NCI-H1436 (cell line): Measurements from ENCODE around the gene BMP2K.

ENCODE experiments used
- DNase-seq: peaks from one replicate; lab custom pipeline; 2025; lab: John Stamatoyannopoulos, UW

Gene BMP2K

DNA sequence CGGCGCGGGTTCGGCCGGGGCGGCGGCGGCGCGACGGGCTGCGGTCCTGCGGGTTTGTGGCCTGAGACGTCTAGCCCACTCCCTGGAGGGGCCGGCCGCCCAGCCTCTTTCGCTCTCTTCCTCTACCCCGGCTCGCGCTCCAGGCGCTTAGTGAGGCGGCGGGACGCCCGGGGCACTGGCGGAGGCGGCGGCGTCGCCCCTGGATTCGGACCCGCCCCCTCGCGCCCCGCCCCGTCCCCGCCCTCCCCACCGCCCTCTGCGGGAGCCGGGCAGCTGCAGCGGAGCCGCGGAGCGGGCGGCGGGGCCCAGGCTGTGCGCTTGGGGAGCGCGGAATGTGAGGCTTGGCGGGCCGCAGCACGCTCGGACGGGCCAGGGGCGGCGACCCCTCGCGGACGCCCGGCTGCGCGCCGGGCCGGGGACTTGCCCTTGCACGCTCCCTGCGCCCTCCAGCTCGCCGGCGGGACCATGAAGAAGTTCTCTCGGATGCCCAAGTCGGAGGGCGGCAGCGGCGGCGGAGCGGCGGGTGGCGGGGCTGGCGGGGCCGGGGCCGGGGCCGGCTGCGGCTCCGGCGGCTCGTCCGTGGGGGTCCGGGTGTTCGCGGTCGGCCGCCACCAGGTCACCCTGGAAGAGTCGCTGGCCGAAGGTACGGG lies at the start of gene BMP2K:
BMP2K (plus strand) TSS at position 272 of the 650 bp plus-strand sequence; CDS start at position 466, 194 bp downstream.
- DNase-seq = peak; percentile 76

- DNase-seq = no peak
These were observed 49.6 kb upstream of the BMP2K start for GRCh38 chr4:78726546-78726945.

DNA sequence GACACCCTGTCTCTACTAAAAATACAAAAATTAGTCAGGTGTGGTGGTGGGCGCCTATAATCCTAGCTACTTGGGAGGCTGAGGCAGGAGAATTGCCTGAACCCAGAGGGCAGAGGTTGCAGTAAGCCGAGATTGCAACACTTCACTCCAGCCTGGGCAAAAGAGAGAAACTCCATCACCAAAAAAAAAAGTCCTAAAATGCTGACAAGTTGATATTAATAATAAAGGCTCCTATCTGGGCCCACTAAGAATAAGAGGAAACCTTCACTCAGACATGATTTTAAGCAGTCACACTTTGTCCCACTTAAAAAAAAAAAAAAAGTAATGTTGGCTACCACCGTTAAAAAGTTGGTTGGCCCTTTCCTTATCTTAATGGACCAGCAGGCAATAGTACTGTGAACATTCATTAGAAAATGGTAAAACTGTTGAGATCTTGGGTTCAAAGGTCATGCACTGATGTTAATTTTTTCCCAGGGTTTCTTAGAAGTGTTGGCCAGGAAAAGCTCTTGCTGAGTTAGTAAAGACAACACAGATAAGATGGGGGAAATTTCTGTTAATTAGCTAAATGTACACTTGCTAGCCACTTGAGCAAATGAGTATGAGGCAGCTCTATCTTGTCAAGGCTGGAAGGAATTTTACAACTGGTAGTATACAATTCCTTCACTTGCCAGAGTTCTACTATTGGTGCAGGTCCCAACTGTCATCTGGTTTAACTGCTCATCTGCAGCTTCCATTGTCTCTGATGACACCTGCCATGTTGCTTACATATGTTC lies 43.6 kb upstream of the BMP2K start:
- no peak for DNase-seq

DNA sequence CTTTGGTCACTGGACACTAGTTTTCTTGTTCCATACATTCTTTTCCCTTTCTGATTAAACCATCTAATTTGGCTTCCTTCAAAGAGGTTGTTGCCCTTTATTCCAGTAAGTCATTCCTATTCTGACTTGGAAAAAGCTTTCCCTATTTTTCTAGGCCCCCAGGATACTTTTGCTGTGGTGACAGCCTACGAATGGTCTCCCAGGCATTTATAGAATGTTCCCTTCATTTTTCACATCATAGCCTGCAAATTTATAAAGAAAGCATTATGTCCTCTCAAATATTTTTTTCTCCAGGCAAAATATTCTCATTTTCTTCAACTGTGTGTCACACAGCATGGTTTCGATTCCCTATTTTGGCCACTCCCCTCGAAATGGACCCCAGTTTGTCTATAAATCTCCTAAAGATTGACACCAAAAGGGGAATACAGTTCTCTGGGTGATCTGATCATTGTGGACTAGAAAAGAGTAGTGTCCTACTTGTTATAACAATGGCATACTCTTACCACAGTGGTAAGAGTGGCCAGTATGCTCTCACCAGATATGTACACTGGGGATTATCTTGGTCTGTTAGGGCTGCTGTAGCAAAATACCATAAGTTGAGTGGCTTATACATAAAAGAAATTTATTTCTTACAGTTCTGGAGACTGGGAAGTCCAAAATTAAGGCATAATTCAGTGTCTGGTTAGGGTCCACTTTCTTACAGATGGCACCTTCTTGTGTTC lies 41.5 kb upstream of the BMP2K start:
- no peak for DNase-seq

DNA sequence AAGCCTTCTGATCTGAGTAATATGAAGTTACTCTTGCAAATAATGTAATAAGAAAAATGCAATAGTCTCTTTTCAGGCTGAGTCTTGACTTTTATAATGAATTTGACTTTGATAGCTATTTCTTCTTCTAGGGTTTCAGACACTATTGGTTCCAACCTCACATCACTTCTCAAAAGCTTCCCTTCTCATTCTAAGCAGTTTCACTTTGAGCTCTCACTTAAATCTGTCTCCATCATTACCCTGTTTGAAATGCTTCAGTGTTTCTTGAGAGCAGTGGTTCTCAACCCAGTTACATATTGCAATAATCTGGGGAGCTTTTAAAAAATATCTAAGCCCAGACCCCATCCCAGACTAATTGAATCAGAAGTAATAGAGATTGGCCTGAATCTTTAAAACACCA lies 40.5 kb upstream of the BMP2K start:
- DNase-seq = no peak

GRCh38 chr4:78737035-78737434 lies 39.1 kb upstream of the BMP2K start:
- no peak for DNase-seq

GRCh38 chr4:78737973-78738372 lies 38.2 kb upstream of the BMP2K start:
- no peak for DNase-seq

DNA sequence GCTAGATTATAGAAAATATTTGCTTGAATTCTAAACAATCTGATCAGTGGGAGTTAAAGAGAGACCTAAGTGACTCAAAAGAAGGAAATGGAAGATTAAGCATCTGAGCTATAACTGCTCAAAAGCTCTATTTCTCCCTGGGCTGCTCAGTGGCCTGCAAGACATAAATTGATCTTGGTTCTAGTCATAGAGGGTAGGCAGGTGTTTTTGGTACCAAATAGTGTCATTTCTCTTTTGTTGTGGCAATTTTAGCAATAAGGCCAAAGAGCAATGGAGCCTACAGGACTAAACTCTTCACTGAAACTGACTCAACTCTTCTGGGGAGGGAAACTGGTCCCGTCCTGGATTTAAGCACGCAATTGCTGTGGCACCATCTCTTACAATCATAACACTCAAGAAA lies 33.9 kb upstream of the BMP2K start:
- no peak for DNase-seq

DNA sequence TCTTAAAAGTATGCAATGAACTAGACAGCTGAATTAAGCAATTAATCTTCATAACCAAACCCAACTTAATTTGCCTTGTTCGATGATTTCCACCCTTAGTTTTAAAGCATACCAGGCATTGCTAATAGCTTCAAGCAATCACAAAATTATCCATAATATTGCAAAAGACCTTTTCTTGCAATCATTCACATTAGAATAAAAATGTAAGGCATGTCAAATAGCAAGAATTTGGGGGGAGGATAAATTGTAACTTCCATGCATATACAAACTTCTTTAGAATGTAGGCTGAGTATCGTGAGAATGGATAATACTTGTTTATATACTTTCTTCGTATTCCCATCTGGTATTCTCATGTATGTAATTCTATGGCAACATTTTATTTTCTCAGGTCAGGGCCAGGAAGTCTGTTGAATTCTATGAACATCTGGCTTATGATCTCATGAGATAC lies 28.7 kb upstream of the BMP2K start:
- no peak for DNase-seq

DNA sequence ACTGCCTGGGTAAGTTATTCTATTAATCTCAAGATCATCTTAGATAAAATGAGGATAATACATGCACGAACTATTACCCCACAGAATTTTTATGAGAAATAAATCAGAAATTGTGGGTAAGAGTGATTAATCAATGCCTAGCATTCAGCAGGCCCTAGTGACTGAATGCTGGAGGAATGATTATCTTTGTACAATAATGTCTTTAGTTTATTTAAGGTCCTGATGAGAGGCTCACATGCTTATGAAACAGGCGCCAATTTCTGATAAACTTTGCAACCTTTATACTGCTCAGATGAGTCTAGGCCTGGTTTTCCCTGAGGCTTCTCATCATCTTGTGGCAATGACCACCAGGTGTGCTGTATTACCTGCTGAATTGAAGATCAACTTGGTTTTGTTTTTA lies 27.8 kb upstream of the BMP2K start:
- DNase-seq = no peak

GRCh38 chr4:78749258-78749971 lies 26.7 kb upstream of the BMP2K start:
- DNase-seq = no peak

DNA sequence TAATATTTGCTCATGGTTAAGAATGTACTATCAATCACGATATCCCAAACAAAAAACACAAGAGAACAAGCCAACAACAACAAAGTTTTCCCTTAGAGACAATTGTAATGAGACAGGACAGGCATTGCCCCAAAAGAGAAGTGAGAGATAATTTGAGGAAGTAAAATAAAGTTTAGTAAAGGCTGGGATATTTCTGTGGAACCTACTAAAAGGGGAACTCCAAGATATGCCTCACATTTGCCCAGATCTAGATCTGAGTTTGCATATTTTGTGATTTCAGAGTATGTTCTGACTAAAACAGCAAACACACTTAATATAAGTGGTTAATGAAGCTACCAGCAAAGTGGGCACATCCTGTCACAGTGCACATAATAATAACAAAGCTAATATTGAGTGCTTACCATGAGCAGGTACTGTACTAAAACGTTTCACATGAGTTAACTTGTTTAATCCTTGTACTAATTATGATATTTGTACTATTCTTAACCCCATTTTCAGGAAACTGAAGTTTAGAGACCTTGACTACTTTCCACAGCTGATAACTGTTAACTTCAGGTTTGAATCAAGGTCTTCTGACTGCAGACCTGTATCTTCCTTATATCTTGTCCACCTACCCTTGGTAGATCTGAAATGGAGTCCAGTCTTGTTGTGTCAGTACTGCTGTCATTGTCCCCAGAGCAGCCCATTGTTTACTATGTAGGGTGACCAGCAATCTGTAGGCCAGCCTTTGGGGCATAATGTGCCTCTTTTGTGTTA lies 26.0 kb upstream of the BMP2K start:
- DNase-seq = no peak

DNA sequence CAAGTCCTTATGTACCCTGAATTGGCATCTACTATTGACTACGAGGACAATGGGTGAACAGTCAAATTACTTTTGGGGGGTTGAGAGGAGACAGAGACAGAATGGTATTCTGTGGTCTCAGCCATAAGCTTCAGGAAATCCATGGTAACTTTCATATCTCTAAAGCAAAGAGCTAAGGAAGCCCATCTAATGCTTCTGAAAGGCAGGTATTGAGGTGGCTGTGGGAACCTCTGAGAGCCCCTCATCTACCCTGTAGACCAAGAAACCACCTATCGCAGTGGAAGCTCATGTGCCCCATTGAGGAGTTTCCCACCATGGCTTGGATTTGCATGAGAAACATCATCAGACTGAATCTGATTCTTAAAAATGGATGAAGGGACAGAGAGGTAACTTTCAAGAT lies 23.1 kb upstream of the BMP2K start:
- DNase-seq = no peak

GRCh38 chr4:78754872-78755271 lies 21.3 kb upstream of the BMP2K start:
- no peak for DNase-seq

GRCh38 chr4:78756137-78756536 lies 20.0 kb upstream of the BMP2K start:
- DNase-seq = no peak

DNA sequence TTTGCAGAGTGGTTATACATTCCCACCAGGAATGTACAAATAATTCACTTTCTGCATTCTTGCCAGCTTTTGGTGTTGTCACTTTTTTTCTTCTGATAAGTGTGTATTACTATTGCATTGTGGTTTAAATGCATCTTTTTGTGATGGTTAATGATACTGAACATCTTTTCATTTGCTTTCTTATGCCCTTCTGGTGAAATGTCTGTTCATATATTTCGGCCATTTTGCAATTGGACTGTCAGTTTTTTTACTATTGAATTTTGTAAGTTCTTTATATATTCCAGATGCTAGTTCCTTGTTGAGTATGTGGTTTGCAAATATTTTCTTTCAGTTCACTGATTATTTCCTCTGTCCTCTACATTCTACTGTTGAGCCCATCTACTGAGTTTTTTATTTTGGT lies 19.4 kb upstream of the BMP2K start:
- no peak for DNase-seq

- DNase-seq = no peak
These were observed 18.6 kb upstream of the BMP2K start for GRCh38 chr4:78757574-78757973.

DNA sequence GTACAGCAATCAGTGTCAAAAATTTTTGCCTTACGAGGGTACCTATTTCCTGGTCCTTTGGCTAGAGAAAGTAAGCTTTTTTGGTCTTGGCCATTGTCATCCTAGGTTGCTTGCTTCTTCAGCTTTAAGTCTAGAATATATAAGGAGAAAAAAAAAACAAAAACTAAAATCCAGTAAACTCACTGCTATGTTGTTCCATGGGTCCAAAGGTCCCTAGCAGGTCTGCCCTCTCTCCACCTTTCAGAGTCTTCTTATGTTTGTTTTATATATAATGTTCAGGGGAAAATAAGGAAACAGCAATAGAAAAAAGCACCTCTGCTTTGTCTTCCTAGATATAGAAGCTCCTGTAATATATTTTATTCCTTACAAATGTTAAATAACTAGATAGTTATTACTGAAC lies 18.1 kb upstream of the BMP2K start:
- no peak for DNase-seq

GRCh38 chr4:78762529-78762928 lies 13.6 kb upstream of the BMP2K start:
- DNase-seq = no peak

DNA sequence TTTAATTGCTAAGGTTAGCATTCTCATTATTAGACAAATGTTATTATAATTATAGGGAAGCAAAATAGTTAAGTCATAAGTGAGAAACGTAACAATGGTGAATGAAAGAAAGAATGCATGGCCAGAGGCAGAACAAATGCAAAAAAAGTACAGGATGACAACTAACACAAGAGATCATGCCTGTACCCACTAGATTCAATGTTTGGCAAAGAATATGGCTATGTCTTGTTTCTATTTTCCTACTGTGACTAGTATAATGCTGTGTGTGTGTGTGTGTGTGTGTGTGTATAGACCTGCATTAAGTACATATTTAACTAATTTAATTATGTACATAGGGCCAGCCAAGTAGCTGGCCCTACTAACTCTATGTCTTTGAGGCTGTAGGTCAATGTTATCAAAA lies 12.9 kb upstream of the BMP2K start:
- no peak for DNase-seq

- no peak for DNase-seq
These were observed 12.3 kb upstream of the BMP2K start for GRCh38 chr4:78763763-78764387.
